H9 (cell line): Measurements from ENCODE around the gene ANKRD34A. TPM values are rescaled to one million over a fixed set of nuclear protein-coding genes. Genes with fewer than 3 reads are reported as not detected.

Experiments
- DNase-seq: peaks from one replicate; pipeline ENCODE4 v3.0.0-alpha.2; 2017
- H2AFZ ChIP-seq: one replicate; pipeline ENCODE4 v1.6.1; 2013; ENCODE audit warnings: mild to moderate bottlenecking, low read length, control low read depth, moderate library complexity
- H2AK5ac ChIP-seq: 2 replicates; pipeline ENCODE4 v1.6.1; 2013; ENCODE audit warnings: low read length, control low read depth, mixed read lengths; ENCODE audit not compliant: insufficient read length
- H2BK120ac ChIP-seq: one replicate; pipeline ENCODE4 v1.6.1; 2013; ENCODE audit warnings: low read depth, mild to moderate bottlenecking, low read length, control low read depth, inconsistent platforms; ENCODE audit not compliant: poor library complexity, severe bottlenecking
- H2BK12ac ChIP-seq: 2 replicates; pipeline ENCODE4 v1.6.1; 2013; ENCODE audit warnings: low read length, control low read depth, mixed read lengths, low read depth; ENCODE audit not compliant: insufficient read length
- H2BK15ac ChIP-seq: 2 replicates; pipeline ENCODE4 v1.6.1; 2013; ENCODE audit warnings: low read depth, low read length, control low read depth
- H2BK20ac ChIP-seq: one replicate; pipeline ENCODE4 v1.6.1; 2013; ENCODE audit warnings: low read depth, mild to moderate bottlenecking, low read length, control low read depth, inconsistent platforms; ENCODE audit not compliant: poor library complexity, severe bottlenecking
- H2BK5ac ChIP-seq: 2 replicates; pipeline ENCODE4 v1.6.1; 2013; ENCODE audit warnings: low read length, control low read depth, mixed read lengths; ENCODE audit not compliant: insufficient read length
- H3K14ac ChIP-seq: 2 replicates; pipeline ENCODE4 v1.6.1; 2013; ENCODE audit warnings: low read length, control low read depth; ENCODE audit not compliant: insufficient read depth
- H3K18ac ChIP-seq: 2 replicates; pipeline ENCODE4 v1.6.1; 2013; ENCODE audit warnings: low read depth, mild to moderate bottlenecking, mixed read lengths, low read length, control low read depth; ENCODE audit not compliant: insufficient read length
- H3K23ac ChIP-seq: 2 replicates; pipeline ENCODE4 v1.6.1; 2013; ENCODE audit warnings: low read length, control low read depth, mixed read lengths, low read depth; ENCODE audit not compliant: insufficient read length
- H3K23me2 ChIP-seq: 2 replicates; pipeline ENCODE4 v1.6.1; 2013; ENCODE audit warnings: low read depth, mild to moderate bottlenecking, mixed read lengths, low read length, control low read depth; ENCODE audit not compliant: insufficient read length, poor library complexity, severe bottlenecking
- H3K27ac ChIP-seq: 2 replicates; pipeline ENCODE4 v1.5.1; 2013; ENCODE audit warnings: low read length, control low read depth, mixed read lengths, low read depth; ENCODE audit not compliant: insufficient read length
- H3K27me3 ChIP-seq: 2 replicates; pipeline ENCODE4 v1.6.1; 2013; ENCODE audit warnings: low read length, control low read depth, inconsistent platforms; ENCODE audit not compliant: insufficient read depth
- H3K4ac ChIP-seq: 2 replicates; pipeline ENCODE4 v1.6.1; 2013; ENCODE audit warnings: low read depth, mild to moderate bottlenecking, control low read depth, inconsistent platforms, low read length, moderate library complexity
- H3K4me1 ChIP-seq: 2 replicates; pipeline ENCODE4 v1.6.1; 2013; ENCODE audit warnings: low read length, control low read depth, inconsistent platforms; ENCODE audit not compliant: insufficient read depth
- H3K4me2 ChIP-seq: 2 replicates; pipeline ENCODE4 v1.6.1; 2013; ENCODE audit warnings: low read length, control low read depth, mixed read lengths; ENCODE audit not compliant: insufficient read length, insufficient read depth
- H3K56ac ChIP-seq: 2 replicates; pipeline ENCODE4 v1.6.1; 2013; ENCODE audit warnings: low read depth, mild to moderate bottlenecking, mixed read lengths, low read length, control low read depth; ENCODE audit not compliant: insufficient read length
- H3K79me1 ChIP-seq: 2 replicates; pipeline ENCODE4 v1.6.1; 2013; ENCODE audit warnings: low read depth, mild to moderate bottlenecking, moderate library complexity, low read length, control low read depth, inconsistent platforms; ENCODE audit not compliant: insufficient read depth, poor library complexity, severe bottlenecking
- H3K79me2 ChIP-seq: 2 replicates; pipeline ENCODE4 v1.6.1; 2013; ENCODE audit warnings: low read length, control low read depth, inconsistent platforms; ENCODE audit not compliant: insufficient read depth
- H3K9ac ChIP-seq: 2 replicates; pipeline ENCODE4 v1.6.1; 2013; ENCODE audit warnings: low read length, control low read depth, mixed read lengths; ENCODE audit not compliant: insufficient read length; ENCODE audit errors: extremely low read depth
- H3K9me3 ChIP-seq: one replicate; pipeline ENCODE4 v1.6.1; 2013; ENCODE audit warnings: low read depth, low read length, inconsistent platforms; ENCODE audit not compliant: control insufficient read depth
- H3T11ph ChIP-seq: one replicate; pipeline ENCODE4 v1.6.1; 2013; ENCODE audit warnings: mild to moderate bottlenecking, low read length, control low read depth, inconsistent platforms
- H4K20me1 ChIP-seq: one replicate; pipeline ENCODE4 v1.6.1; 2013; ENCODE audit not compliant: control insufficient read depth, insufficient read length, insufficient read depth
- H4K5ac ChIP-seq: 2 replicates; pipeline ENCODE4 v1.6.1; 2013; ENCODE audit warnings: low read depth, mild to moderate bottlenecking, mixed read lengths, low read length, control low read depth; ENCODE audit not compliant: insufficient read length
- H4K8ac ChIP-seq: replicated peaks from 2 replicates; pipeline ENCODE4 v1.6.1; 2013; ENCODE audit warnings: low read length, control low read depth, mixed read lengths, low read depth; ENCODE audit not compliant: insufficient read length
- H4K91ac ChIP-seq: 2 replicates; pipeline ENCODE4 v1.6.1; 2013; ENCODE audit warnings: low read depth, mild to moderate bottlenecking, moderate library complexity, mixed read lengths, low read length, control low read depth; ENCODE audit not compliant: insufficient read length
- H3K27ac Mint-ChIP-seq, 3 experiments: 2 replicates in 2 of 3; 3 replicates in 1 of 3; pipeline ENCODE4 v1.8.0; 2020 to 2021; ENCODE audit warnings: mixed read lengths in 3 of 3, mild to moderate bottlenecking in 1 of 3, moderate library complexity in 1 of 3
- H3K27me3 Mint-ChIP-seq: 2 replicates; pipeline ENCODE4 v1.8.0; 2021; ENCODE audit warnings: low read depth, mild to moderate bottlenecking, moderate library complexity, mixed read lengths
- H3K36me3 Mint-ChIP-seq, 3 experiments: 2 replicates in 2 of 3; 3 replicates in 1 of 3; pipeline ENCODE4 v1.8.0; 2020 to 2021; ENCODE audit warnings: low read depth in 3 of 3, mixed read lengths in 3 of 3; ENCODE audit not compliant: insufficient read depth in 1 of 3
- H3K4me1 Mint-ChIP-seq, 2 experiments: 2 replicates each; pipeline ENCODE4 v1.8.0; 2020; ENCODE audit warnings: mixed read lengths in 2 of 2
- H3K4me3 Mint-ChIP-seq, 2 experiments: 2 replicates in 1 of 2; 3 replicates in 1 of 2; pipeline ENCODE4 v1.8.0; 2020 to 2021; ENCODE audit warnings: mild to moderate bottlenecking in 2 of 2, mixed read lengths in 2 of 2, moderate library complexity in 1 of 2
- H3K9me3 Mint-ChIP-seq, 2 experiments: 2 replicates in 1 of 2; 3 replicates in 1 of 2; pipeline ENCODE4 v1.8.0; 2020; ENCODE audit warnings: mild to moderate bottlenecking in 2 of 2, mixed read lengths in 2 of 2, moderate library complexity in 1 of 2
- CTCF ChIP-seq: fragments of 200-600 bp; sonication (generic); conservative IDR thresholded peaks from 3 replicates; pipeline ENCODE4 v1.8.0; 2021; ENCODE audit warnings: antibody characterized with exemption, mild to moderate bottlenecking
- WGBS: extraction: QIAGEN DNeasy Blood & Tissue Kit; methylation state at CpG from one replicate; pipeline ENCODE4 v1.1.7; 2013; ENCODE audit warnings: missing lambda C conversion rate, low lambda C conversion rate, mixed read lengths; ENCODE audit not compliant: insufficient read length; ENCODE audit errors: extremely low coverage; 5-methylcytosine and 5-hydroxymethylcytosine counted together
- total RNA-seq: library from RNA; stranded (reverse); gene quantifications from 2 replicates; pipeline ENCODE4 v1.2.1, GENCODE V29; 2021

ANKRD34A gene
- total RNA-seq, 1 experiment from 2014 or later: 0.39 TPM

GRCh38 chr1:145944532-145944931 lies 19.8 kb downstream of the ANKRD34A start:
- Mint-ChIP-seq H3K9me3 (no peaks in the 10 kb centered on the region), H3K27me3 (no peaks in the 10 kb centered on the region), H3K4me3 (no peak overlapping the region), H3K4me1 (peaks cover 16 to 18% of the 10 kb centered on the region in 2 experiments), H3K36me3 (no peaks in the 10 kb centered on the region), H3K27ac (no peak overlapping the region)
- no peak for TF ChIP-seq CTCF
- Histone ChIP-seq H3K18ac (no peak overlapping the region), H4K8ac (no peak overlapping the region), H3K56ac (no peak overlapping the region), H4K20me1 (no peaks in the 10 kb centered on the region), H3K23ac (no peak overlapping the region), H3K4ac (no peak overlapping the region), H3K23me2 (no peaks in the 10 kb centered on the region), H2BK20ac (no peak overlapping the region), H3K27ac (no peak overlapping the region), H3K14ac (no peak overlapping the region), H3K4me2 (no peak overlapping the region), H2BK120ac (no peak overlapping the region), H3K4me1 (peaks cover 6% of the 10 kb centered on the region; the same call in 1 of the 2 replicates), H3K9me3 (no peaks in the 10 kb centered on the region), H2BK15ac (no peak overlapping the region), H3K9ac (no peak overlapping the region), H2BK5ac (no peak overlapping the region), H2AK5ac (no peak overlapping the region), H4K91ac (no peak overlapping the region), H2BK12ac (no peak overlapping the region), H3K27me3 (no peaks in the 10 kb centered on the region), H3K79me1 (no peaks in the 10 kb centered on the region), H3T11ph (no peak overlapping the region), H2AFZ (no peak overlapping the region), H4K5ac (no peak overlapping the region), H3K79me2 (no peaks in the 10 kb centered on the region)
- no peak for DNase-seq
- no CpG with 5 or more reads among the region's 3 CpGs for WGBS
